Smooth muscle cell (in vitro differentiated cells): ENCODE data around the gene PRAC1. TPM values are rescaled to one million over a fixed set of nuclear protein-coding genes. Genes with fewer than 3 reads are reported as not detected.

ENCODE experiments used
- DNase-seq: peaks from one replicate; lab custom pipeline; 2025; ENCODE audit not compliant: unreplicated experiment; lab: John Stamatoyannopoulos, UW
- H2AFZ ChIP-seq: fragments of 200-600 bp; sonication (generic); 2 replicates; pipeline ENCODE4 v1.6.0; 2016; ENCODE audit warnings: antibody characterized with exemption, low read depth, mild to moderate bottlenecking
- H3F3A ChIP-seq: fragments of 200-600 bp; sonication (generic); 2 replicates; pipeline ENCODE4 v1.6.0; 2017; ENCODE audit warnings: antibody characterized with exemption, low read depth
- H3K27ac ChIP-seq: fragments of 200-600 bp; sonication (generic); 2 replicates; pipeline ENCODE4 v1.5.1; 2016; ENCODE audit warnings: low read depth, mild to moderate bottlenecking
- H3K27me3 ChIP-seq: fragments of 200-600 bp; sonication (generic); 2 replicates; pipeline ENCODE4 v1.6.1; 2016; ENCODE audit warnings: low read depth, mild to moderate bottlenecking
- H3K36me3 ChIP-seq: fragments of 200-600 bp; sonication (generic); 2 replicates; pipeline ENCODE4 v1.5.1; 2016; ENCODE audit warnings: low read depth
- H3K4me1 ChIP-seq: fragments of 200-600 bp; sonication (generic); 2 replicates; pipeline ENCODE4 v1.5.1; 2016; ENCODE audit warnings: low read depth
- H3K4me2 ChIP-seq: fragments of 200-600 bp; sonication (generic); 2 replicates; pipeline ENCODE4 v1.6.0; 2016; ENCODE audit warnings: mild to moderate bottlenecking
- H3K4me3 ChIP-seq: fragments of 200-600 bp; sonication (generic); 2 replicates; pipeline ENCODE4 v1.5.1; 2016; ENCODE audit warnings: mild to moderate bottlenecking
- H3K79me2 ChIP-seq: fragments of 200-600 bp; sonication (generic); 2 replicates; pipeline ENCODE4 v1.6.0; 2016; ENCODE audit warnings: low read depth, mild to moderate bottlenecking
- H3K9ac ChIP-seq: fragments of 200-600 bp; sonication (generic); 2 replicates; pipeline ENCODE4 v1.6.0; 2016; ENCODE audit warnings: low read depth
- H3K9me3 ChIP-seq: fragments of 200-600 bp; sonication (generic); replicated peaks from 2 replicates; pipeline ENCODE4 v1.5.1; 2016; ENCODE audit warnings: low read depth
- H4K20me1 ChIP-seq: fragments of 200-600 bp; sonication (generic); 2 replicates; pipeline ENCODE4 v1.6.0; 2016; ENCODE audit warnings: low read depth
- WGBS: methylation state at CpG from one replicate; pipeline ENCODE4 v1.1.7; 2016; ENCODE audit warnings: low lambda C conversion rate; 5-methylcytosine and 5-hydroxymethylcytosine counted together
- polyA plus RNA-seq: library from polyadenylated mRNA; unstranded; fragments of >200 nt; fragmentation: Nextera tagmentation; extraction: Ambion mirVana; gene quantifications from 2 replicates; pipeline ENCODE4 v1.2.1, GENCODE V29; 2016
- total RNA-seq: library from RNA; depleted of rRNA; stranded (reverse); fragments of >200 nt; gene quantifications from 2 replicates; pipeline ENCODE4 v1.2.3, GENCODE V29; 2014
- TF ChIP-seq, protein P1 (sequence below): fragments of 200-600 bp; sonication (generic); IDR thresholded peaks from 2 replicates; pipeline ENCODE4 v1.5.1; 2017; ENCODE audit warnings: borderline replicate concordance, mild to moderate bottlenecking, antibody characterized with exemption; ENCODE audit not compliant: insufficient read depth, poor library complexity, severe bottlenecking

The PRAC1 gene
- total and polyA plus RNA-seq, 2 experiments from 2014 or later: 6.5 TPM; not detected in 1

DNA sequence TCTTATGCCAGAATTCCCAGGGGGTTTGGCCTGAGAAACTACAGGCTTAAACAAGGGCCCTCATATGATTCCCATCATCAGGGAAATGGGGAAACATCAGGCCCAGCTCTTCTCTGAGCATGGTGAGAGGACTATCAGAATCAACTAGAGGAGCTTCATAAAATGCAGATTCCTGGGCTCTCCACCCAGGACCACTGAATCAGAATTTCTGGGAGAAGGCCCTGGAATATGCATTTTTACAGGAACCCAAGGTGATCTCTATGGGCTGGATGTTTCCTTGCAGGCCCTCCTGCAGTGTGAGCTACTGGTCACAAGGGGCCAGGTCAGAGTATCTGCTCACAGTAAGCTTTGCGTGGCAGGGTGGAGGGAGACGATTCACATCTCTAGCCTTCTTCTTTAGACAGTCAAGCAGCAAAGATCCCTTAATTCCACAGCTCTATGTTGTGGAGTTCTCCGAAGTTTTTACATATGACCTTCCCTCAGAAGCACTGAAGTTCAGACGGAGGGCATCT, 45.0 kb upstream of the PRAC1 start:
- Histone ChIP-seq H3K9me3 (no peaks in the 10 kb centered on the region), H4K20me1 (no peaks in the 10 kb centered on the region), H3K4me1 (no peaks in the 10 kb centered on the region), H3K36me3 (no peaks in the 10 kb centered on the region), H3K27me3 (peaks cover 22% of the 10 kb centered on the region), H3K79me2 (no peaks in the 10 kb centered on the region), H3K4me2 (no peak overlapping the region), H3F3A (no peaks in the 10 kb centered on the region), H3K4me3 (no peak overlapping the region), H3K9ac (no peak overlapping the region), H3K27ac (no peak overlapping the region), H2AFZ (no peak overlapping the region)
- TF ChIP-seq, protein P1, sequence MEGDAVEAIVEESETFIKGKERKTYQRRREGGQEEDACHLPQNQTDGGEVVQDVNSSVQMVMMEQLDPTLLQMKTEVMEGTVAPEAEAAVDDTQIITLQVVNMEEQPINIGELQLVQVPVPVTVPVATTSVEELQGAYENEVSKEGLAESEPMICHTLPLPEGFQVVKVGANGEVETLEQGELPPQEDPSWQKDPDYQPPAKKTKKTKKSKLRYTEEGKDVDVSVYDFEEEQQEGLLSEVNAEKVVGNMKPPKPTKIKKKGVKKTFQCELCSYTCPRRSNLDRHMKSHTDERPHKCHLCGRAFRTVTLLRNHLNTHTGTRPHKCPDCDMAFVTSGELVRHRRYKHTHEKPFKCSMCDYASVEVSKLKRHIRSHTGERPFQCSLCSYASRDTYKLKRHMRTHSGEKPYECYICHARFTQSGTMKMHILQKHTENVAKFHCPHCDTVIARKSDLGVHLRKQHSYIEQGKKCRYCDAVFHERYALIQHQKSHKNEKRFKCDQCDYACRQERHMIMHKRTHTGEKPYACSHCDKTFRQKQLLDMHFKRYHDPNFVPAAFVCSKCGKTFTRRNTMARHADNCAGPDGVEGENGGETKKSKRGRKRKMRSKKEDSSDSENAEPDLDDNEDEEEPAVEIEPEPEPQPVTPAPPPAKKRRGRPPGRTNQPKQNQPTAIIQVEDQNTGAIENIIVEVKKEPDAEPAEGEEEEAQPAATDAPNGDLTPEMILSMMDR: peak; percentile 29
- DNase-seq: no peak
- 26% methylated on average over 4 of the region's 4 CpGs for WGBS

DNA sequence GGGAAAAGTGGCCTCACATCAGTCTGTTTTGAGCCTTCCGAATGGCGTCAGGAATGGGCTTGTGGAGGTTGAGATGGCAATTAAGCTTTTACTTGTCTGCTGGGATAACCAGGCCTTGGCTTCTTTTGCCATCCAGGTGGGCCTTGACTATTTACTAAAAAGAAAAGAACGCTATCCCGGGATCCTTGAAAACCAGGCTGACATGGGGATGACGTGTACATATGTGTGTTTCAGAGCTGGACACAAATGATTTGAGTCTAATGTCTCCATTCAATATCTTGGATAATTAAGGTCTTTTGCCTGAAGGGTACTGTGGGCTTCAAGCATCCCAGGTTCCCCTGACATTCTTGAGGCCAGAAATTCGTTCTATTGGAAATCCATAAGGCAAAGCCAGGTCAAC, 38.8 kb upstream of the PRAC1 start:
- Histone ChIP-seq H3K36me3 (no peaks in the 10 kb centered on the region), H3K4me3 (no peak overlapping the region), H4K20me1 (no peaks in the 10 kb centered on the region), H3K4me2 (no peak overlapping the region), H3F3A (no peaks in the 10 kb centered on the region), H3K9me3 (no peaks in the 10 kb centered on the region), H3K27ac (no peak overlapping the region), H3K27me3 (peaks cover 71% of the 10 kb centered on the region), H3K9ac (no peak overlapping the region), H2AFZ (no peak overlapping the region), H3K4me1 (no peaks in the 10 kb centered on the region), H3K79me2 (no peaks in the 10 kb centered on the region)
- TF ChIP-seq, protein P1: no peak
- WGBS: 88% methylated on average over 6 of the region's 6 CpGs
- DNase-seq: no peak

DNA sequence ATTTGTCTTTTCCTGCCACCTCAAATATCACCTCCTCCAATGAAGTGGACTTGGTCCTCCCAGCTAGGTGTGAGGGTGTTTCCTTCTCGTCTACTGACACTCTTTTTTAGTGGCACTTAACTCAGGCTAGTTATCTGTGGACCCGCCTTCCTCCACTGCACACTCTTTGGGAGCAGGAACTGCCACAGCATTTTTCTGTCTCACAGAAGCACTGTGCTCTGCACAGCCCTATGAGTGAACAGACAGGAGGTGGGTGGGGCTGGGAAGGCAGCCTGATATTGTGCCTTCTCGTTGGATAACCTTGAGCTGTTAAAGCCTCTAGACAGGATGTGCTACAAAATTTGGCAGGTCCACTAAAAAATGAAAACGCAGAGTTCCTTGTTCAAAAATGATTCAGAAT, 38.1 kb upstream of the PRAC1 start:
- 59% methylated on average over 4 of the region's 4 CpGs for WGBS
- H3K9me3 ChIP-seq: no peaks in the 10 kb centered on the region
- TF ChIP-seq, protein P1: no peak
- no peak overlapping the region for H2AFZ ChIP-seq
- H3K4me2 ChIP-seq: no peak overlapping the region
- no peaks in the 10 kb centered on the region for H3F3A ChIP-seq
- H3K4me3 ChIP-seq: no peak overlapping the region
- no peaks in the 10 kb centered on the region for H3K79me2 ChIP-seq
- H3K27me3 ChIP-seq: peaks cover 78% of the 10 kb centered on the region
- no peak overlapping the region for H3K27ac ChIP-seq
- H3K36me3 ChIP-seq: no peaks in the 10 kb centered on the region
- H3K4me1 ChIP-seq: no peaks in the 10 kb centered on the region
- H4K20me1 ChIP-seq: no peaks in the 10 kb centered on the region
- no peak for DNase-seq
- no peak overlapping the region for H3K9ac ChIP-seq

DNA sequence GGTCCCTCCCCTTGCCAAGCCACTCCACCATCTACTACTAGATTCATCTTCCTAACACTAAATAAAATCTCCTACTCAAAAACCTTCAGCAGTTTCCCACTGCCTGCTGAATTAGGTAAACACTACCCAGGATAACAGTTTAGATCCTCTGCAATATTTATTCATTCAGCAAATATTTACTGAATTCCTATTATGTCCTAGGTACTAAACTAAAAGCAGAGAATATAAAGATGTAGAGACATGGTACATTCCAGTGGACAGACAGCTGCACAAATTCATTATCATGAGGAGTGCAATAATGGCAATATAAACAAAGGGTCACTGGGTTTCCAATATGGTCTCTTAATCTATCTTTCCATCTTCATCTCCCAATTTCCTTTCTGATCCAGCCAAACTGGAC, 37.0 kb upstream of the PRAC1 start:
- Histone ChIP-seq H3K9ac (no peak overlapping the region), H2AFZ (no peak overlapping the region), H3F3A (no peaks in the 10 kb centered on the region), H3K4me1 (peaks cover 8% of the 10 kb centered on the region), H3K27me3 (peaks cover 87% of the 10 kb centered on the region), H3K36me3 (no peaks in the 10 kb centered on the region), H3K27ac (no peak overlapping the region), H3K4me2 (no peak overlapping the region), H3K9me3 (no peaks in the 10 kb centered on the region), H3K4me3 (no peak overlapping the region), H3K79me2 (no peaks in the 10 kb centered on the region), H4K20me1 (no peaks in the 10 kb centered on the region)
- DNase-seq: no peak
- TF ChIP-seq, protein P1: no peak
